GF-D8 (cell line): ENCODE results near the gene LDLRAD3.

Experiments
- DNase-seq: peaks from one replicate; lab custom pipeline; 2025; lab: John Stamatoyannopoulos, UW

The LDLRAD3 gene

DNA sequence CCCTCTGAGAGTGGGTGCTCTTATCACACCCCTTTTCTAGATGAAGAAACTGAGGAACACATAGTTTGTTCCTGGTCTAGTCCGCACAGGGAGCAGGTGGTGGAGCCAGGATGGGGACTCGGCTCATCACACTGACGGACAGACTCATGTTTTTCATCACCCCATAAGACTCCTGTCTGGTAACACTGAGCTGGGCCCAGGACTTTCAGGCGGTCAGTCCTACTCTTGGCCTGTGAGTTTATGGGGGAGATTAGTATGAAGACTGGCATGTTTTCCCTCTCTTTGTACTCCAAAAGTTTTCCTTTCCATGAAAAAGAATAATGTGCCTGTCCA lies 160.8 kb downstream of the LDLRAD3 start:
- DNase-seq, result no peak

- no peak for DNase-seq
These were observed 162.1 kb downstream of the LDLRAD3 start for GRCh38 chr11:36105743-36106581.

DNA sequence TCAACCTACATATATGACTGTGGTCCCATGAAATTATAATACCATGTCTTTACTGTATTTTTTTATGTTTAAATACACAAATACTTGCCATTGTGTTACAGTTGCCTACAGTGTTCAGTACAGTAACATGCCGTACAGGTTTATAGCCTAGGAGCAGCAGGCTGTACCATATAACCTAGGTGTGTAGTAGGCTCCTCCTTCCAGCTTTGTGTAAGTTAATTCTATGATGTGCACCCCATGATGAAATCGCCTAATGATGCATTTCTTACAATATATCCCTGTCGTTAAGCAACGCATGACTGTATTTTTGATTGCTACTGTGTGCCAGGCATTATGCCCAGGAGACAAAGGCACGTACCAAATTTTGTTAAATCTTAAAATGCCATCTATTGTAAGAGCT lies 163.7 kb downstream of the LDLRAD3 start:
- DNase-seq, result no peak

DNA sequence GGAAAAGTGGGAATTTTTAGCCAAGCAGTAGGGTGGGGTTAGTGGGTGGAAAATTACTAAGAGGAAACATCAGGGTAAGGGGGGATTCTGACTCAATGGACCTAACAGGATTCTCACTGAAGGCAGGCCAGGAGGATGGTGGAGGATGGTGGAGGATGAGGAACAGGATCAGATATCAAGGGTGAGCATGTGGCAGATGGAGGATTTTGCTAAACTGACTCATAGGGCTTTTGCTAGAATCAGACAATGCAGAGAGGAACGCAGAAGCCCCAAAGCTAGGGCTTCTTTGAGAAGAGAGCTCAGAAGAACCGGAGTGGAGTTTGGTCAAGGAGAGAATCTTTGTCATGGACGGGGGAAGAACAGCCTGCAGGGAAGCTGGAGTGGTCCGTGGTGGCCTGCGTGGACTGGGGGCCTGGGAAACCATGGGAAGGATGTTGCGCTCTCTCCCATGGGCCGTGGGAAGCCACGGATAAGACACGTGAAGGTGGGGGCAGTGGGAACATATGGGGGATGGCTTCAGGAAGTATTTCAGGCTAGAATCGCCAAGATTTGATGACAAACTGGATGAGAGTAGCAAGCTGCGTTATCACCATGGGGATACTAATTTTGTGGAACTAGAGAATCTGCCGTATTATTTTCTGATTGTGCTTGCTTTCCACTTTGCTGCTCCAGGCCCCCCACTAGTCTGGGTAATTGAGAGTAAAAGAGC lies 165.2 kb downstream of the LDLRAD3 start:
- DNase-seq, result no peak

- no peak for DNase-seq
These were observed 165.7 kb downstream of the LDLRAD3 start for GRCh38 chr11:36109590-36109849.

- DNase-seq, result no peak
These were observed 166.2 kb downstream of the LDLRAD3 start for GRCh38 chr11:36109850-36110606.

DNA sequence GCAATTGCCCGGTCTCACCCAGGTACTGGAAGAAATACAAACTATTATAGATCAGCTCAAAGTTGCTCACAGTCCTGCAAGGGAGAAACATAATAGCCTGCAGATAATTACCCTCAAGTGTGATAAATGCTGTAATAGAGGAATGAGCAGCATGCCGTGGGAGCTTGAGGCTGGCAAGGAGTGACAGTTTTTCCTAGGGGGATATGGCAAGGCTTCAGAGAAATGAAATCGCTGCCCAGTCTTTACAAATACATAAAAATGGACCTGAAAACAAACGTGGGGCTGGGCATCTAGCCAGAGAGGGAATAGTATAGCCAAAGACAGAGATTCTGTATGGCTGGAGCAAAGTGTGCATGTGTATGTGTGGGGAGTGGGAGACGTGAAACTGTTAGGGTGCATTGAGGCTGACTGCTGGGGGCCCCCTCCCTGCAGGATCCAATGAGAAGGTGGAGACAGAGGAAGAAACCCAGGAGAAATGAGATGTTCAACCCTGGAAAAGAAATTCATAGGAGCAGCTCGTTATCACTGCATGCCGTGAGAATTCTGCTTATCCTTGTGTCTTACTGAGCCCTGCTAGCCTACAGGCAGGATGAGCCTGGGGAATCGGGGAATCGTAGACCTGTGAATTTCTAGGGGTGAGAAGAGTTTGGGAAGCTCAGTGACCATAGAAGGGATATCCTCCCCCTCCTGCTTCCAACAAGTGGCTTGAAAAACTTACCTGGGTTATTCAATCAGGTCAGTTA lies 167.0 kb downstream of the LDLRAD3 start:
- no peak for DNase-seq

DNA sequence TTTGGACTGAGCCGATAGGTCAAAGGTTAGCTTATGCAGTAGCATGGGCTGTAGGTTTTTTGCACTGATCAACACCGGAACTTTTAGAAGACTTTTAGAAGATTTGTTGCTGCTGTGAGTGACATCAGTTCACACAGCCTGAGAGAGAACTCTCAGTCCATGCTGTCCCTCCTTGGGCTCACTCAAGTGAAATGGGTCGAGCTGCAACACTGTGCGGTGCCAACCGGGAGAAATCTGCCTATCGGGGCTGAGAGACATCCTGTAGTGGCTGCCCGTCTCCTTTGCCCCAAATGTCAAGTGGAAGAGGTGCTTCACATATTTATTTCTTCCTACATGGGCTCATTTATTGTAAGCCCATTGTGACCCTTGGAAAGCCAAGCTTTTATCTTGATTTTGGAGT lies 170.2 kb downstream of the LDLRAD3 start:
- no peak for DNase-seq

- DNase-seq, result no peak
These were observed 171.5 kb downstream of the LDLRAD3 start for GRCh38 chr11:36115378-36115801.

DNA sequence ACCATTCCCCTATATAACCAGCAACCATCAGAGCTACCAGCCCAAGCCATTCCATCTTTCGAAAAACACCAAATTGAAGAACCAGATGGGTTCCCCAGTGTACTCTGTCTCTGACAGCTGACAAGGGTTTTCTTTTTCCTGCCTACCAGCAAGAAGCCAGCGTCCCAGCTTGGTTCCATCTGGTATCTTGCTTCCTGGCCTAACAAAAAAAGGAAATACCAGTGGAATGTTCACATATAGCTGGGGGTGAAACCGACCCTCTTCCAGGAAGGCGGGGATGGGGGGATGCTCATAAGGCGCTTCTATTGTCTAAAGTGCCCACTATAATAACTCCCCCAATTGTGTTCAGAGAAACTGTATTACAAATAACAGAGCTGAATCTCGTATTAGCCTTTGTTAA lies 172.3 kb downstream of the LDLRAD3 start:
- DNase-seq, result no peak

- DNase-seq, result no peak
These were observed 174.2 kb downstream of the LDLRAD3 start for GRCh38 chr11:36118084-36118483.

- no peak for DNase-seq
These were observed 175.4 kb downstream of the LDLRAD3 start for GRCh38 chr11:36119300-36119699.

- DNase-seq, result no peak
These were observed 177.2 kb downstream of the LDLRAD3 start for GRCh38 chr11:36121054-36121453.

DNA sequence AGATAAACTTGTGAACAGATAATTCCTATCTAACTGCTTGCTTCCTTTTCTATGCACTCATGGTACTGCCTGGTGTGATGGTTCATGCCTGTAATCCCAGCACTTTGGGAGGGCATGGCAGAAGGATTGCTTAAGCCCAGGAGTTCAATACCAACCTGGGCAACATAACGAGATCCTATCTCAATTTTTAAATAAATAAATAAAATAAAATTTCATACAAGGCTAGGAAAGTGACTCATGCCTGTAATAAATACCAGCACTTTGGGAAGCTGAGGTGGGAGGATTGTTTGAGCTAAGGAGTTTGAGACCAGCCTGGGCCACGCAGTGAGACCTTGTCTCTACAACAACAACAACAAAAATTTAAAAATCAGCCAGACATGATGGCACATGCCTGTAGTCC lies 178.8 kb downstream of the LDLRAD3 start:
- DNase-seq, result no peak

- DNase-seq, result no peak
These were observed 179.7 kb downstream of the LDLRAD3 start for GRCh38 chr11:36123336-36124101.

GRCh38 chr11:36126678-36127077 lies 182.8 kb downstream of the LDLRAD3 start:
- no peak for DNase-seq

GRCh38 chr11:36127550-36127949 lies 183.7 kb downstream of the LDLRAD3 start:
- no peak for DNase-seq

GRCh38 chr11:36129955-36130354 lies 186.1 kb downstream of the LDLRAD3 start:
- DNase-seq, result no peak

- DNase-seq, result no peak
These were observed 186.5 kb downstream of the LDLRAD3 start for GRCh38 chr11:36130401-36130800.

DNA sequence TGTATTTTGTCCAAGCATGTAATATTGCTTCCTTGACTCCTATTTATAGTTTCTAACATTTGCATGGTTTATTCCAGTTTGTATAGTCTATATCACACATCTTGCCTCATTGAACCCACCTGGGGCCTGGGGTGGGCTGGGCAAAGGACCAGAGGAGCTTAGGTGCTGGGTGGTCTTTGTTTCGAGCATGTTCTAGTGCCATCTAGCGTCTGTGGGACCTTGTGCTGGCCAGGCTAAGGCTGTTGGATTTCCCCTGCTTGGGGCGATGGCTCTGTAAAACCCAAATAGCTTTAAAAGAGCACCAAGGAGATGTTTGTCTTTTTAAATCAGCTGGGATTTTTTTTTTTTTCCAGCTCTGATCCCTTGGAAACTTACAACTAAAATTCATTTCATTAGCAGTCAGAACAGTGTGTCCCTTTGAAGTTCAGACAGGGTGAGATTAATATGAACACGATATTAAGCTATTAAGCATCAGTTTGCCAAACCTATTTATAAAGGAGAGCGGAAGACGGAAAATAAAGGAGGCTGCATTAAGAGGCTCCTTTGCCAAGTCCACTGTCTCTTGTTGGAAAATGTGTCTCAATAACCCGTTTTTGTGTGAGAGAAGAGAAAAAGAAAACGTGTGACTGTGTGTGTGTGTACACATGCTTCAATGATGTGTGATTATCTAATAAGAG lies 188.0 kb downstream of the LDLRAD3 start:
- no peak for DNase-seq

GRCh38 chr11:36132940-36133339 lies 189.1 kb downstream of the LDLRAD3 start:
- DNase-seq, result no peak
